ENCODE measurements around the gene MMUT.
"Not testable (repeated sequence)": the region's sequence is repeated elsewhere in the genome, so short reads cannot be mapped to it uniquely, and the experiment has no call there.

Gene MMUT

GRCh38 chr6:49416195-49416594 lies 46.9 kb downstream of the MMUT start:
- no peak for DNase-seq

DNA sequence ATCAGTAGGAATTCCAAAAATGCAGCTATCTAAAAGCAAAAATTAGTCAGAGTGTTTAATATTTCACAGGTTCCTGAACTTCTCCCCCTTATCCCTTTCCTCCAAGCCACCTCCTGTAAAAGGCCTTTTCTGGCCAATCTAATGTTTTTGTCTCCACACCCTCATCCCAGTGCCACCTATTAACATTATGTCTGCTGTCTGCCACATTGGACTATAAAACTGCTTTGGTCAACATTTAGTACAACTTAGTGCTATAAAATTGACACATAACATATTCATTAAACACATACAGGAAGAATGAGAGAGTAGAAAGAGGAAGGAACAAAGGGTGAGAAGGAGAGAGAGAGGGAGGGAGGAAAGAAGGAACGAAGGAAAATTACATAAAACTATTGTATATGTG lies 47.7 kb downstream of the MMUT start:
- no peak for DNase-seq

GRCh38 chr6:49410564-49410963 lies 52.5 kb downstream of the MMUT start:
- DNase-seq: no peak

DNA sequence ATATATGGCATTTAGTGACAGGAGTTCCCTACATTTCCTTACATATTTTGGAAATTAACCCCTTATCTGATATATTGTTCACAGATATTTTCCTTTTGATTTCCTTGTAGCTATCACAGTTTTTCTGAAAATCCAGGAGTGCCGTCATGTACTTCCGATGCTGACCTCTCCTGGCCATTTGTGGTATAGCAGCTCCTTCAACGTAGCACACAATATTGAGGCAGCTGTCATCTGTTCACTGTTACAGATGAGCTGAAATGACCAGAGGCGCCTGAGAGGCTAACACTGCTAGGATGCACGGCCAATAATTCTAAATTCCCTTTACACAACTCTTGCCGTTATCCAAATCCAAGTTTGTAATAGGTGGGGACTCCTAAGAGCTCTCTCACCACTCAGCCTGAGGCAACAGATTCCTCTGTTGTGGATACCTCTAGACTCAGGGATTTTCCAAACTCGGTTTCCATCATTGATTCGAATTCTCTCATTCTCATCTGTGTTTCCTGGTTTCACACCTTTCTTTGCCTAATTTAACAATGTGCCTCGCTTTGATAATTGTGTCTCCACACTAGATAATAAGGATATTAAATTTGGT lies 53.0 kb downstream of the MMUT start:
- peak; percentile 84 for DNase-seq

DNA sequence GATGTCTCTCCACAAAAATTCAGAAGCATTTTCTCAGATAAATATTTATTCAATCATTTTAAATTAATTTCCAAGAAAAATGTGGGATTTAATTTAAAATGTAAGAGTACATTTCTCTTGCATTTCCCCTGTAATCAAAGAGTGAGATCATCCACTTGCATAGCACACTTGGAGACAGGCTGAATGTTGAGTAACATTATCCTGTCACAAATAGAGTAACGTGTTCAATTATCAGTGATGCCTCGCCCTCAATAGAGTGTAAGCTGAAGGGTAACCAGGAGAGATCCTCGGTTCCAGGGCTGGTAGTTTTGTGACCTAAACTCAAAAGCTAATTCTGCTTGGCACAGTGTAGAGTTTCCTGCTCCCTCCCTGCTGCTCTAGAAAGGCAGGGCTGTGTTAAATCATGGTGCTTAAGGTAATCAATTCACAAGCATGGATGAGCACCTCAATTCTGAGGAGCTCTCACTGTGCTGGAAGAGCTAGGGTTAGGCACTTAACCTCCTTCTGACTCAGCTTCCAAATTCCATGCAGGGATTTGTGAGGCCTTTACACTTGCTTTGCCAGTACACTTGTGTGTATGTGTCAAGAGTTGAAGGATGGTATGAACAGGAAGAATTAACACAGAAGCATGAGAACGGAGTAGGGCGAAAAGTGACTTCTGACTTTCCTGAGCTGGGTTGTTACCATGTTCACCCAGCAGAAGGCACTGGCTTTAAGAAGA lies 56.6 kb downstream of the MMUT start:
- DNase-seq: no peak

DNA sequence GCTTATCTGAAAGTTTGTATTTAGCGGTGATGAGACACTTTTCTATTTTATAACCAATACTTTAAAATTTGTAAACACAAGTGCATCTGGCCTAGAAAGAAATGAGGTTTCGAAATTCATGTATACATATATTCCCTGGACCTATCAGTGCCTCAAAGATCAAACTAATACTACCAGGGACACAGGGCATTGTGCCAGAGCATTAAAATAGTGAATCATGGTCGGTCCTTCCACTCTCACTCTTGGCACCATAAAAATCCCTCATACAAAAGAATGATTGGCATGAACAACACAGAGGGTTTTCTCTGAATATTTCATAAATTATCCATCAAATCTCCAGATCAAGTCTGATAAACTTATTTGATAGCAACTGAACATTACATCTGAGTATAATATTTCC lies 62.0 kb downstream of the MMUT start:
- no peak for DNase-seq

- DNase-seq: not testable (repeated sequence)
These were observed 76.2 kb downstream of the MMUT start for GRCh38 chr6:49386667-49387508.

- no peak for DNase-seq
These were observed 78.1 kb downstream of the MMUT start for GRCh38 chr6:49384904-49385303.
